NCI-H146 treated with DMSO at 0.1 percent for 48 hours (cell line): ENCODE measurements around the gene YARS2.
"Not testable (repeated sequence)": the region's sequence is repeated elsewhere in the genome, so short reads cannot be mapped to it uniquely, and the experiment has no call there.

Experiments
- DNase-seq: peaks from one replicate; lab custom pipeline; 2025; ENCODE audit not compliant: unreplicated experiment; lab: John Stamatoyannopoulos, UW

The YARS2 gene

GRCh38 chr12:32753605-32754004, 2.1 kb downstream of the YARS2 start:
- DNase-seq = no peak

DNA sequence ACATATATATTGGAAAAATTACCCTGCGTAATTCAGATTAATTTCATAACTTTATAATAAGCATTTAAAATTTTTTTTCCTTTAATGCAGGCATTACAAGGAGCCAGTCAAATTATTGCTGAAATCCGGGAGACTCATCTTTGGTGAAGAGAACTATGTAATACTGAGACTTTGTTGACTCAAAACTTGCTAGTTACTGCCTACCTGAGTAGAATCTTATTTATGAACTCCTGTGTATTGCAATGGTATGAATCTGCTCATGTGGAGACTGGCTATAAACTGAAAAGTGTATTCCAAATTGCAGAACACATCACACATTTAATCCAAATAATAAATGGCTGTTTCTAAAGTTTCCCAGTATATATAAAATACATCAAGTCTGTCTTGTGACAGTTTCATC, 12.4 kb downstream of the YARS2 start:
- no peak for DNase-seq

GRCh38 chr12:32742133-32742532, 13.6 kb downstream of the YARS2 start:
- no peak for DNase-seq

DNA sequence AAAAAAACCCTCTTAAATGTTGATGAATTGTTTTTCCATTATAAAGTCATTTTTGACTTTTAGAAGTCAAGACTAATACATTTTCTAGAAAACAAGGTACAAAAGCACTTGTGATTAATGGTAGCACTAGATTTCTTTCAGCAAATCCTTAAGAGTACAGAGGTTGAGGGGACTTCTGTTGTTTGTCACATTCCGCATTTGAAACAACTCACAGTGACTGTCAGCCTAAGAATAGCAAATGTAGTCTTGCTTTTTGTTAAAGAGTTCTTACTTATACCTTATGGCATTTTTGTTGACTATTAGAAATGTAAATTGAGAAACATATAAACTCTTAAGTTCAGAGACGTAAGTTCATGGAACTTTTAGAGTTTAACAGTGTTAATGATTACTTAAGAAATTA, 16.4 kb downstream of the YARS2 start:
- DNase-seq = no peak

GRCh38 chr12:32737715-32738114, 18.0 kb downstream of the YARS2 start:
- DNase-seq = no peak

GRCh38 chr12:32736445-32736844, 19.3 kb downstream of the YARS2 start:
- no peak for DNase-seq

GRCh38 chr12:32734952-32735351, 20.7 kb downstream of the YARS2 start:
- DNase-seq = no peak

DNA sequence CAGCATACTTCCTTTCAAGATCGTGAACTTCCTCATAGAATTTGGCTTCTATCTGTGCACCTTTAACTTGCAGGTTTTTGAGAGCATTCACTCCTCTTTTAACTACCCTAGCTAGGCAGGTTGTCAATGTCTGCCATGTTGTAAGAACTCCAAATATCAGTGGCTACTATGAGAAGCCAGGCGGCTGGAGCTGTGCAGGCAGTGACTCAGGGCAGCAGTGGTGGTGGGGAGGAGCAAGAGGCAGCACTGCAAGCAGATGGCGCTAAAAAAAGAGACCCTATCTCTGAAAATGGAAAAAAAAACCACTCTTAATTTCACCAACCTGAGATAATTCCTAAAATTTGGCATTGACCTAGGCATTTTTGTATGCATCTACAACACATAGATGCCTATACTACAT, 28.5 kb downstream of the YARS2 start:
- no peak for DNase-seq

DNA sequence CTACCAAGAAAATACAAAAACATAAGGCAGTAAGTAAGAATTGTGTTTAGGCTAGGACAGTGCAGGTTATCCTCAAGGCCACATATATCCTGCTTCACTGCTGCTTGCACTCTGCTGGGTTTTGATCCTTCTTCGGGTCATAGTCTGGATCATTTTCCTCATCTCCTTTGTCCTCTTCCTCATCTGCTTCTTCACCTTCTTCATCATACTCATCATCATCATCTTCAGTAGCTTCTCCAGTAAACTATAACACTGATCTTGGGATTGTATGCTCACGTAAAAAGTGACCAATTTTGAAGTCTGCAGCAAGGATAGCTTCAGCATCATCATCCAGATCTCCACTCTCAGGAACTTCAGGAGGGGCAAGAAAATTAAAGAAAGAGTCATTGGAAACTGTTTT, 29.4 kb downstream of the YARS2 start:
- DNase-seq = no peak

DNA sequence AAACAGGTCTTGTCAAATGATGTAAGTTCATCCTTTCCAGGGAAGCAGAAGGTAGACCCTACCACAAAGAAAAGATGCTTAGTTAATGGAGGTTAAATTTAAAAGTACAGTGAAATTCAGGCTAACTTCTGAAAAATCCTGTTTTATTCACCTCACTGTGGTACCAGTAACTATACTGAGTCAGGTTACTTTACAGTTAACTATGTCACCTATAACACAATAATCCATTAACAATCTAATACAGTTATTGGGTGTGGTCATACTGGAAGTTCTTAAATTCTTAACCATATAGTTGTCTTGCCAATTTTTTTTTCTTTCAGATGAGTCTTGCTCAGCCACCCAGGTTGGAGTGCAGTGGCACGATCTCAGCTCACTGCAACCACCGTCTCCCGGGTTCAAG, 30.4 kb downstream of the YARS2 start:
- DNase-seq = not testable (repeated sequence)

DNA sequence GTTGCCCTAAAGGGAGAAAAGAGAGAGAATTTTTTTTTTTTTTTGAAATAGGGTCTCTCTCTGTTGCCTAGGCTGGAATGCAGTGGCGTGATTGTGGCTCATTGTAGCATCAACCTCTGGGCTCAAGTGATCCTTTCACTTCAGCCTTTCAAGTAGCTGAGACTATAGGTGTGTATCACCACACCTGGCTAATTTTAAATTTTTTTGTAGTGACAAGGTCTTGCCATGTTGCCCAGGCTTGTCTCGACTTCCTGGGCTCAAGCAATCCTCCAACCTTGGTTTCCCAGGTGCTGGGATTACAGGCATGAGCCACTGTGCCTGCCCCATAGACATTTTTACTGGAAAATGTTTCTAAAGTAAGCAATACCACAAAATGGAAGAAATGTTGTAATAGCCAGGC, 36.8 kb downstream of the YARS2 start:
- no peak for DNase-seq

GRCh38 chr12:32714772-32715171, 40.9 kb downstream of the YARS2 start:
- DNase-seq = no peak

DNA sequence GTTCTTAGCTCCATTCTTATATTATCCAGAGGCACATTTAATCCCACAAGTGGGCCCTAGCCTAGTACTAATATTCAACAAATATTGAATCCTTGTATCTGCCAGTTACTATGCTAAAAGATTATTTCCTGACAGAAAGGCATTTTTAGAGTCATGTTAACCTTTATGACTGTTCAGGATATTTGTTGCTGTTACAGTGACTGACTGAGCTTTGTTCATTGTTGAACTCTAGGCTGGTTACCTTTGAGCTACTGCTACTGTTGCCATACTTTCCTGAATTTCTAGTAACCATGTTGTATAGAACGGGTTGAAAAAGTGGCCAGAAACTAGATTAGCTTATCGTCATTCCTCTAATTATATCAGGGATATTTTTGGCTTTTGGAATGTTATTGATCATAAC, 46.8 kb downstream of the YARS2 start:
- no peak for DNase-seq

DNA sequence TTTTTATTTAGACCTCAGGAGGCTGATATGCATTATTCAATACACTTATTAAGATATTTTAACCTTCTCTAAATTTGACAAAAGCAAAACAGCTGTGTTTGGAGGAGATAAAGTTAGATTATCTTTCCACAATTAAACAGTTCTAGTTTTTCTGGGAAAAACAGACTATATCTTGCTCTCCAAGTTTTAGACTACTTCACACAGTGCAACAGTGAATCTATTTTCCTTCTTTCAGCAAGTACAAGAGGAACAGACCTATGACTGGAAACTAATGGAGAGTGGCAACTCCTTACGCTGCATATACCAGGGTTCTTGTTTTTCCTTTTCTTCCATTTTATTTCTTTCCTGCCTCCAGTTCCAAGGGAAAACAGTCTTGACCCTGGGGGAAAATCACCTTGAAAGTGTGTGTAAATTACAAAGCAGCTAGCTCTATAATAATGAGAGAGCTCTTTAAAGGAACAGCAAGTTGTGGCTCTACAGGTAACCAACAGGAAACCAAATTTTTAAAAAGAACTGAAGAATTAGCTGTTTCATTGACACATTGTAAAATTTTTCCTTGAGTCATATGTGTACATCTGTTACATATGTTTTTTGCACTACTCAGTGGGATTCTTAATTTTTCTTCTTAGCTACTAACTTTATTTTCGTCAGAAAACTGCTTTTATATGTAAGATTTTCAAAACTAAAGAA, 49.2 kb downstream of the YARS2 start:
- no peak for DNase-seq

- DNase-seq = no peak
Observed at GRCh38 chr12:32705783-32706182, 49.9 kb downstream of the YARS2 start.

GRCh38 chr12:32702946-32703345, 52.8 kb downstream of the YARS2 start:
- DNase-seq = no peak

DNA sequence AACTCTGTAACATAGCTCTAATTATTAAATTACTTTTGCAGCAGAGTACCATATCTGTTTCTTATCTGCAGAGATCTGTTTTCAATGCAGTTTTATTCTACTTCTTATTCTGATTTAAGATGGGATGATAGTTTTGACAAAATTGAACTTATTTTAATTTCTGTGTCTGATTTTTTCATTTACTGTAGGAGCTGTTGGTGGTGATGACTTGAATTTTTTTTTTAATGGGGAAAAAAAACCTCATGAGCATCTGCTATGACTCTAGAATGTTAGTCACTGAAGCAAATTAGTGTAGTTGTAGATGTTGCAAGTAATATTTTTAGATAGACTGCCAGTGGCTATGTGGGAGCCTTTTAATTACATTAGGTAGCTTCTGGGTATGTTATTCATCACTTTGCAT, 53.2 kb downstream of the YARS2 start:
- DNase-seq = no peak

DNA sequence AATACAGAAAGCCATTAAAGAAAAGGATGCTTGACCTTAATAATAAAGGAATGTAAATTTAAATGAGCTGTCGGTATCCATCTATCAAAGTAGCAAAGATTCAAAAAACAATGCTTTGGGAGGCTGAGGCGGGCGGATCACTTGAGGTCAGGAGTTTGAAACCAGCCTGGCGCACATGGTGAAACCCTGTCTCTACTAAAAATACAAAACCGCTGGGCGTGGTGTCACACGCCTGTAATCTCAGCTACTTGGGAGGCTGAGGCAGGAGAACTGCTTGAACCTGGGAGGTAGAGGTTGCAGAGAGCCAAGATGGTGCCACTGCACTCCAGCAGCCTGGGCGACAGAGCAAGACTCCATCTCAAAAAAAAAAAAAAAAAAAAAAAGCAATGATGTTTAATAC, 56.3 kb downstream of the YARS2 start:
- DNase-seq = not testable (repeated sequence)

GRCh38 chr12:32698285-32698684, 57.4 kb downstream of the YARS2 start:
- DNase-seq = peak; percentile 85

DNA sequence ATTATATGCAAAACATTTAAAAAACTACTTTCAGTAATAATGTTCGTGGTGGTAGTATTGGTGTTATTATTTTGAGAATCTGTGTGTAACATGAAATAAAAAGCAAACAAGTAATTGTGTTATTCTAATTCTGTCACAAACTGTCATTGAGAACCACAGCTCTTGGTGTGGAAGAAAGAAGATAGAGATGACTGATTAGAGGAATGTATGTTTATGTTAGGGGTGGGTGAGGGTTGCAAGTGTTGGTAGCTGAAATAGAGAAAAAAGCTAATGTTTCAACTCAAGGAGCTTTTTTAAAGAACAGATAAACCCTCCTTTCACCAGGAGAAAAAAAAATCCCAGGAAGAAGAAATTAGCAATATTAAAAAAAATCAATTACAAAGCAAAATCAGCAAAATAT, 58.3 kb downstream of the YARS2 start:
- DNase-seq = no peak
